C1 segment of cervical spinal cord (tissue), 14 donors: ENCODE measurements around the gene MRPL45.
"Not testable (repeated sequence)": the region's sequence is repeated elsewhere in the genome, so short reads cannot be mapped to it uniquely, and the experiment has no call there.

Experiments used
- DNase-seq, 14 donors: peaks; one replicate each; lab custom pipeline; 2025; lab: John Stamatoyannopoulos, UW

The MRPL45 gene

DNA sequence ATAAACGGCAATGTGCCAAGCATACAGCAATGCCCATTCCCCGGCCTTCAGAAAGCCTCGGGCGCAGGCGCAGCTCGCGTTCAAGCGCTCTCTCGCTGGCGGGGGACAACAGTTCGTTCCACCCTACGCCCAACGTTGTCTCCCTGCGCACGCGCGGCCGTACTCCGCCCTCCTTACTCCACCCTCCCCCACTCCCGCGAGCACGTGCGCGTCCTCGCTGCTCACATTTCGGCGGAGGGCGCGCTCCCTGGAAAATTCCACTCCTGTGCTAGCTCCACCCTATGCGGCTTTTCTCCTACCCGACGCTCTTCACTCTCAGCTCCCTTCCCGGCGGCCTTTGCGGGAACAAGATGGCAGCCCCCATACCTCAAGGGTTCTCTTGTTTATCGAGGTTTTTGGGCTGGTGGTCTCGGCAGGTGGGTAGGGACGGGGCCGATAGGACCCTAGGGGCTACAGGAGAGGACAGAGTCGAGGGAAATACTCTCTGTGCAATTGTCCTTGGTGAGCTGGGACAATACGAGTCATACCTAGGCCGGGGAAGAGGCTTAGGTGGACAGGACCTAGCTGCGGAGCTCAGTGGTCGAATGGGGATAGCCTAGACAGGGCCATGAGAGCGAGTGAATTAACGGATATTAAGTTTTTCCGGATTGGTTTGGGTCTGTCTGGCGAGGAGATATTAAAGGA, at the start of gene MRPL45:
MRPL45 (plus strand) TSS at position 335 of the 684 bp plus-strand sequence; CDS start at position 351, 16 bp downstream.
- DNase-seq = peak; percentile 60 to 97 (median 93)

- not testable (repeated sequence) for DNase-seq
Observed at GRCh38 chr17:38253191-38253590, 43.8 kb upstream of the MRPL45 start.

DNA sequence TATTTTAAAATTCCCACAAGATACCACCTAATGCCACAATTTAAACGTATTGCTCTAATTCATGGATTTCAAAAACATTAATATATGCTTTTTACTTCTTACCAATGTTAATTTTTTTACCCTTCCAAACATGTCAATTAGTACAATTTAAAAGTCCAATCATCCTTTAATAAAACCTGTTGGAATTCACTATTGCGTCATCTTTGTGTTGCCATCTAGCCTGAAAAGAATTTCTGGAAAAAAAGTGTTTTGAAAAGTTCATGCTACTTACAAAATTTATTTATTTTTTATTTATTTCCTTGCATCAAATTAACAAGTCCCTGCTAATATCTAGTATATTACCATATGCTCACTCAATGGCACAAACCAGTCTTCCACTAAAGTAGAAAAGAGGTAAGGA, 42.6 kb upstream of the MRPL45 start:
- DNase-seq = not testable (repeated sequence)

DNA sequence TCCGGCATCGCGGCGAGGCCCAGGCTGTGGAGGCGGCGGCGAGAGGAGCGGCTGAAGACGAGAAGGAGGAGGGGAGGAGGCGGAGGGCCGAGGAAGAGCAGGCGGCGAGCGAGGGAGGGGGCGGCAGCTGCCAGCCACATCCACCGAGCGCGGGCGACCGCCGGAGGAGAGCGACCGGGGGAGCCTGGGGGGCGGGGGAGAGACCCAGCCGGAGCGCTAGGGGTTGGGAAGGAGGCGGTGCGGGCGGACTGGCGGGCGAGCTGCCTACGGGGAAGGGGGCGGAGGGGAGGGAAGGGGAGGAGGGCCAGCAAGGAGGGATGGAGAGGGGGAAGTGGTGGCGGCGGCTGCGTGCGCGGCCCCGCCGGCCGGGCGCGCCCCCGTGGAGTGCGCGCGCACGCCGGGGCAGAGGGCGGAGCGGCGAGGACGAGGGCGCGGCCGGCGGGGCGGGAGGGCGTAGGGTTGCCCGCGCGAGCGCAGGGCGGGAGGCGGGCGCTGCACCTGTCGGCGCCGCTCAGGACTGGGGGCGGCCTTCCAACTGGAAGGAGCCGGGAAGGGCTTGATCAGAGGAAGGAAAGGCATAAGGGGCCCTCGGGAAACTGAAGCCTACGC, 39.9 kb upstream of the MRPL45 start:
- DNase-seq = peak; percentile 21 to 89 (median 79)

DNA sequence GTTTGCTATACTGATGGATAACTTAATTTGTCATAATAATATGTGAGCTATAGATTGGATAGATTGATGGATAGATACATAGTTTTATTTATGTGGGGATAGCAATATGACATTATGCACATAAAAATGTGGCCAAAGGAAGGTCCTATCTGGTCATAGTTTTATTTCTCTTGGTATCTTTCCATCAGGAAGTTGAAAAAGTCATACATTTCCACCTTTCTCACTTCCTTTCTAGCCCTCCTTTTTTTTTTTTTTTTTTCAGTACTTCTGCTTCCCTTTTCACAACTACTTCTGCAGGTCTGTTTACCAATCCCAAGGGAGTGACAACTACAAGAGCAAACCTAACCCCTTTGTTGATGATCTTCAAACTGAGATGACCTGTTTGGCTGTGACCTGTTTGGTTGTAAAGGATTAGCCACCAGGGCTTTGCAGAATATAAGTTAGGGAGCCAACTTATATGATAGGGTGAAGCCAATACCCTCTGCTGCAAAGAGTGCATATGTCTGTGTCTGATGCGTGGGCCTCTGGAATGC, 30.9 kb upstream of the MRPL45 start:
- DNase-seq = not testable (repeated sequence)

GRCh38 chr17:38266571-38266970, 30.4 kb upstream of the MRPL45 start:
- not testable (repeated sequence) for DNase-seq

- not testable (repeated sequence) for DNase-seq
Observed at GRCh38 chr17:38268138-38268537, 28.8 kb upstream of the MRPL45 start.

DNA sequence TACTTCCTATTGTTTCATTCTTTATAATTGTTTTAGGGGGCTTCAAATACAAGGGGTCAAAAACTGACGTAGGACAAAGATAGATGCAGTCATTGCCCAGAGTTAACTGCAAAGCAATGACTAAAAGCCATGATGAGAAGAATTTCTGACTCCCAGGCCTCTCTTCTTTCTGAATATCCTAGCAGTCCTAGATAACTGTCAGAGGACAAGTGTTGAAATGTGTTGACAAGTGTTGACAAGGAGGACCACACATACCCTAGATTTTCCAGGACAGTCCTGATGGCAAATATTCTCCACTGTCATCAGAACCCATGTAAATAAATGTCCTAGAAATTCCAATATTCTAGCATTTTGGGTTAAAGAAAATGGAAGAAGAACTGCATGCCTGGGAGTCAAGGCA, 27.9 kb upstream of the MRPL45 start:
- DNase-seq = not testable (repeated sequence)

DNA sequence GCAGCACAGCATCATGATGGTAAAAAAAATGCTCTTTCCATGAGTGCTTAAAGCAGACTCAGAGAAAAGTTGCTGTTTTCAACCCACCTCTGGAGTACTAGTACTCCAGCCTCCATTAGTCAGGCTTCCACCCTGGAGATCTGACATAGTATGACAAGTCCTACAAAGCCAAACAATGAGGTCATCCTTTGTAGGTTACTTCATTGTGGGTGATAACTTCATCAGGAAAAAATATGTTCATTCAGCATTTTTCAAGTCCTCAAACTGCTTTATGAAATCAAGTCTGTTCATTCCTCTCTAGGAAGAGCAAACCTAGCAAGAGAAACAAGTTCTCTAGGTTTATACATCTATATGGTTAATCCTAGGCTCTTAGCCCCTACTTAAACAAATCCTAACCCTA, 27.4 kb upstream of the MRPL45 start:
- DNase-seq = not testable (repeated sequence)

DNA sequence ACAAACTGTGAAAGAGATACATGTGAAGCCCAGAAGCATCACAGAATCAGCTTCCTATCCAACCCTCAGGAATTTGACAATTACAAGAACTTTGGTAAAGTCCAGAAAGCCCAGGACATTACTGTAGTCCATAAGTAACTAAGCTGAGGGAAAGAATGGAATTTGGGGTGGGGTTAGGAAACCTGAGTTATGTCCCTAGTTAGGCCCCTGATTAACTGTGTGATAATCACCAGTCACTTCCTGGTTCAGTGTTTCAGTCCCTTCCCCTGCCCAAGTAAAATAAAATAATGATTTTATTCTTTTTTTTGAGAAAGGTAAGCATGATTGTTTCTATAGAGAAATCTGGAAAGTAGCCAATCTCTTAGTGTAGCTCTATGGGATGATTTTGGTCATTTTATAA, 11.0 kb upstream of the MRPL45 start:
- not testable (repeated sequence) for DNase-seq

DNA sequence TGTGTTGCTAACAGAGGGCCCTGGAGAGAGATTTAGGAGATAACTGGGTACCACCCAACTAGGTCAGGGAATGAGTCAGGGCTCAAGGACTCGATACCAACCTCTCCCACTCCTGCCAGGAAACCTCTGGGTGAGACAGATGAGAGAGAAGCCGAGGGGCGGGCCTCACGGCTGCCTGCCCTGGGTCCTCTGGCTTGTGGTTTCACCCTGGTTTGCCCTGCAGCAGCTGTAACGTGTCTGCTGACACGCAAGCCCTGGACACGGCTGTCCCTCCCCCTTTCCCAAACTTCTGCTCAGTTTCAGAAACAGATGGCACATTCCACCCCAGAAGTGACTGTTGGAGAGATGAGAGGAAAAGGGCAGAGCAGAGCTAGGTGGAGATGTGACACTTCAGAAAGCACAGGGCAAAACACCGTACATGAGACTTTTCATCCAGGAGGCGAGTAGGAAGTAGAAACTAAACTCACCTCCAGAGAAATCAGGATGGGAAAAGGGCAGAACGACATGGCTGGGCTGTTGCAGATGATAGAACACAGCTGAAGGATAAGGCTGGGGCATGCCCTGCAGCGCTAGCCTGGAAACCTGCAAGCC, 10.4 kb upstream of the MRPL45 start:
- not testable (repeated sequence) for DNase-seq

DNA sequence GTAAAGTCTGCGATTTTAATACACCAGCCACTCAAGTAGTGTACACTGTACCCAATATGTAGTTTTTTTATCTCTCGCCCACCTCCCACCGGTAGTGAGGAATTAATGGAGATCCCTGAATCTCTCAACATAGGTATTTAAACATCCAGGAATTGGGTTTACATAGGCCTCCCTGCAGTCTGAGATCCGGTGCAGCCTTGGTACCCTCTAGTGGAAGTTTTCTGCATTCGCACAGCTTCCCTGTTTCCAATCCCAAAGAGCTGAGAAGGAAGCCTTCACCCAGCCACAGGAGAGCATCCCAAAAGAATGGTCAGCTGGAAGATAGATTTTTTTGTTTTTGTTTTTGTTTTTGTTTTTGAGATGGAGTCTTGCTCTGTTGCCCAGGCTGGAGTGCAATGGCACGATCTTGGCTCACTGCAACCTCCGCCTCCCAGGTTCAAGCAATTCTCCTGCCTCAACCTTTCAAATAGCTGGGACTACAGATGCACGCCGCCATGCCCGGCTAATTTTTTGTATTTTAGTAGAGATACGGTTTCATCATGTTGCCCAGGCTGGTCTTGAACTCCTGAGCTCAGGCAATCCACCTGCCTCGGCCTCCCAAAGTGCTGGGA, 8.6 kb upstream of the MRPL45 start:
- not testable (repeated sequence) for DNase-seq

GRCh38 chr17:38289760-38290159, 7.2 kb upstream of the MRPL45 start:
- DNase-seq = not testable (repeated sequence)

GRCh38 chr17:38295602-38296365, 1.2 kb upstream of the MRPL45 start:
- DNase-seq = not testable (repeated sequence)

DNA sequence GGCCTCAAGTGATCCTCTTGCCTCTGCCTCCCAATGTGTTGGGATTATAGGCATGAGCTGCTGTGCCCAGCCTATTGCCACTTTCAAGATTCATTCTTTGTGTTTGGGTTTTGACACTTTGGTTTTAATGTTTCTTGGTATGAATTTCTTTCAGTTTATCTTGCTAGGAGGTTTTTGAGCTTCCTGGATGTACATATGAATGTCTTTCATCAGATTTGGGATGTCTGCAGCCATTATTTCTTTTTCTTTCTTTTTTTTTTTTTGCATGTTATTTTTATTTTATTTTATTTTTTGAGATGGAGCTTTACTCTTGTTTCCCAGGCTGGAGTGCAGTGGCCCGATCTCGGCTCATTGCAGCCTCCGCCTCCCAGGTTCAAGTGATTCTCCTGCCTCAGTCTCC, 18.5 kb downstream of the MRPL45 start:
- no peak for DNase-seq

DNA sequence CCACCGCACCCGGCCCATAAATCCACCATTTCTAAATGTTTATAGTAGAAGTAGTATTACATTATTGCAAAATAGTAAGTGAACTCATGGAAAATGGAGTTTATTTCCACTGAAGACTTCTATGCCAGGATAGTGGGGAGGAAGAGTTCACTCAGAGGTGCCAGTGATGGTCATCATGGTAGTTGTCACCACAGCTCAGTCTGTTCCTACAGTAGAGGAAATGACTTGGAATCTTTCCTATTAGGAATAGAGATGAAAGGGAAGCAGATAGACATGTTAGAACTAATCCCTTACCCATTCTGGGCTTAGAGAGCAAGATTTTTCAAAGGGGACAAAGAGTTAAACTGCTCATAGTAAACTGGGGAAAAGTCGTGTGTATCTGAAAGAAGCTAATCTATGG, 20.1 kb downstream of the MRPL45 start:
- no peak for DNase-seq

- no peak for DNase-seq
Observed at GRCh38 chr17:38320482-38320881, 23.5 kb downstream of the MRPL45 start.

DNA sequence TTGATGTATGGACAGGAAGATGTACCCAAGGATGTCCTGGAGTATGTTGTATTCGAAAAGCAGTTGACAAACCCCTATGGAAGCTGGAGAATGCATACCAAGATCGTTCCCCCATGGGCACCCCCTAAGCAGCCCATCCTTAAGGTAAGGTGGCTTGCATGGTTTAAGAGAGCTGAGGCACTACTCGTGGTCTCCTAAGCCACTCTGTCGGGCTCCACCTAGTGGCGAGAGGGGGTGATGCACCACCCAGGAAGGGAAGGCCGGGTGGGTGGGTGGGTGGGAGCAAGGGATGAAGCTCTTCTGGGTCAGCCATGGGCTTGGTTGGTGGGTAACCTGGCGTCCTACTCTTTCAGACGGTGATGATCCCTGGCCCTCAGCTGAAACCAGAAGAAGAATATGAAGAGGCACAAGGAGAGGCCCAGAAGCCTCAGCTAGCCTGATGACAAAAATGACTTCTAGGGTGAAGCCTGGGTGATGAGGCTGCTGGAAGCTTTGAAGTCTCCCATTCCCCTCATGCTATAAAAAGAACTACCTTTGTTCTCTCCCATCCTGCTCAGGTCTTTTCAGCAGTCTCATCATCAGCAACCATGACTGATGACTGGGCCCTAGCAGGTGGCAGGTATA, 25.3 kb downstream of the MRPL45 start:
- DNase-seq = peak in 6 of 14 donors; percentile 17 to 44 (median 24)

- no peak for DNase-seq
Observed at GRCh38 chr17:38322897-38323296, 25.9 kb downstream of the MRPL45 start.

DNA sequence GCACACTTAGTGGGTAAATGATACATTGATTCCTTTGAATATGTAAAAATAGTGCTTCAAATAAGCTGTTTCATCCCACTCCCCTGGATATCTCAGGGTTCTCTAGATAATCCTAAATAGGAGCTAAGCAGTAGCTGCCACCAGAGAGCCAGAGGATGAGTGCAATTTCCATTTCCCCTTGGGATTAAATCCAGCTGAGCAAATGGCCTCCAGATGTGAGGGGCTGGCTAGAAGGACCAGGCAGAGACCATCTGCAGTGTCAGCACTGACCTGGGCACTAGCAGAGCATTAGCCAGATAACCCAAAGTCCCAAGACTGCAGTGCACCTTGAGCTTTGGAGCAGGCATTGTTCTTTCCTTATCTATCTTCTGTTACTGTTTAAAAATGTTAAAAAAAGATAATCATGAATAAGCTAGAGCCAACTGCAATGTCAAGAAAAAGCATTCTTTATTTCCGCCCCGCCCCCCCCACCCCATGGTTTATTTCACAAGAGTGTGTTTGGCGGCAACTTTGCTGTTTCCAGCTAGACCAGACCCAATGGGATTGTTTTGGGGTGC, 27.3 kb downstream of the MRPL45 start:
- no peak for DNase-seq

- peak in 1 of 14 donors; percentile 44 for DNase-seq
Observed at GRCh38 chr17:38324772-38325171, 27.8 kb downstream of the MRPL45 start.
